Measurements from ENCODE around the gene DPP10.
A peak's percentile ranks its signal among the peaks of the same experiment; 100 is the strongest.

The DPP10 gene

DNA sequence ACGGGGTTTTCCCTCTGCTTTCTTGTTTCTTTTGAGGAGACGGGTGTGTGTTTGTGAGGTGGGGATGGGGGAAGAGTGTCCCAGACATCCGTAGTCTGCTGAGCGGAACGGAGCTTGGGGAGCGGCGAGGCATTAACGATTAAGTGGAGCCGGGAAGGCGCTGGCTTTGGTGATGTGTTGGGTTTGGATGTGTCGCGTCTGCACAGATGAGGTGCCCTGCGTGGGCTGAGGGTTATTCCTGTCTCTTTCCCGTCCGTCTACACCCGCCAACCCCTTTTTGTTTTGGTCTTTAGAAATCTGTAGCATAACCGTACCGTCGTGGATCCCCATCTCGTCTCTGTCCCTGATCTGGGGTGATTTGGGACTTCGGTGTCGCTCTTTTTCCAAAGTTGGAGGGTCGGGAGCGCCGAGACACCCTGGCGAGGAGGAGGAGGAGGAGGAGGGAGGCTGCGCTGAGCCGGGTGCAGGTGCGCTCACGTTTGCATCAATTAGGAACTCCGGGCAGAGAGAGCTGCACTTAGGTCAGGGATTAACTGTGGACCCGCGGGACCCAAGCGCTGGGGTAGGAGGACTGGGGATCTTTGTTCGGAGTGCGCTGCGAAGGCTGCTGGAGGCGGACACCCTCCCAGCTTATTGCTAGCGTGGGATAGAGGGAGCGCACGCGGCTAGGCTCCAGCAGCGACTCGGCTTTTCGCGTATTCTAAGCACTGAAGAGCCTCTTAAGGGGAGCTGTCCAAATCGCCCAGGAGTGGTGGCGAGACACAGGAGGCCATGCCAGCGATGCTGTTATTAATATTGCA is 720.3 kb downstream of the DPP10 start:
- DNase-seq = no peak
- in situ Hi-C loops (cut with MboI; ENCODE audit: low pct_unique_long_range_greater_than_20kb, low sequenced_read_pairs) = no loop called here

DNA sequence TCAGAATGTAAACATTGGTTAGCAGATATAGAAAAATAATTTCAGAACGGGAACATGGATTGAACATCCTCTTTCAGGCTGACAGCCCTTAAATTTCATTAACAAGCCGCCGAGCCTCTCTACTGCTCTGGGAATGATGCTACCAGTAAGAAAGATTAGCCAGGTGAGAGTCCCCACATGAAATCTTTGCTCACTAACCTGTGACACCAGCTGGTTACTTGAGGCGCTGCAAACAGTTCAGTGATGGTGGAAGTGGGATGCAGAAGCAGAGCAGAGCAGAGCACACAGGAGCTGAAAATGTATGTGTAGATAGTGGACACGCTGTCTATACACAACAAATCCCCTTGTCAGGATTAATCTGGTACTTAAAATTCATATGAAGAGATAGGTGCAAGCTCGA is 721.1 kb downstream of the DPP10 start:
- in situ Hi-C loops (cut with MboI; ENCODE audit: low pct_unique_long_range_greater_than_20kb, low sequenced_read_pairs) = no loop called here
- no peak for DNase-seq

DNA sequence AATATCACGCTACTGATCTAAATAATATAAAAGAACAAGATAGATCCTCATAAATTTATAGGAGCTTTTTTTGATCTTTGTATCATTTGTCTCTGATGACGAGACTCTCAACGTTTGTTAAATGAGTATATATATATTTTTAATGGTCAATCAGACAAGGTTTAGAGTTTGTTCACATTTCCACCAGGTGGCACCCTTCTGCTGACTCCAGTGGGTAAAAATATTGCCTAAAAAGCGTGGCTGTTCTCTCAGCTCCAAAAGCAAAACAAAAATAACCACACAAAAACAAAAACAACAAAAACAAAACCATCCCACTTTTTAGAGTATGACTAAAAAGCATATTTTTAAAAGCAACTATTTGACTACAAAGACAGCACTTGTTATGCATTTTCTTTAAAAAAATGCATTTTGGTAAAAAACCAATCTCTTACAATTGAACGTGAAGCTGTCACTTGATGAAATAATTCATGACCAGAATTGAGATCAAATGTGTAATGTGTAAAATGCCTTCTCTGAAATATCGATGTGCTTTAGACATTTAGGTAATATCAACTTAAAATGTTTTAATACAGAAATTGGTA is 723.2 kb downstream of the DPP10 start:
- in situ Hi-C loops (cut with MboI; ENCODE audit: low pct_unique_long_range_greater_than_20kb, low sequenced_read_pairs) = no loop called here

DNA sequence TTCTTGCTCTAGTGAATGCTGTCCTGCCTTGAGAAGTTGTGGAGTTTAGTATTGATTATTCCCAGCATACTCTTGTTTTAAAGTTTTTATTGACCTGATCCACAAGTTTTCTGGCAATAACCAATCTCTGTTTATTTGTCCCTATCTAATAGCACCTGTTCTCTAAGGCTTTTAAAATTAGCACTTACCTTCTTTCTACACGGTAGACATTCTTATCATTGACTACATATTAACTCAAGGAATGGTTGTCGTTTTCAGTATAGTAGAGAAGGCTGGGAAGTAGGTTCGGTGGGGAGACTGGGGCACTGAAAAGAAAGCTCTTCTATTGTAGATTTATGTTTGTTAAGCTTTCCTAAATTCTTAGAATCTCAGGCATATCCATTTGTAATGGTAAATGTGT is 726.0 kb downstream of the DPP10 start:
- in situ Hi-C loops (cut with MboI; ENCODE audit: low pct_unique_long_range_greater_than_20kb, low sequenced_read_pairs) = no loop called here
- no peak for DNase-seq

More for the DNA sequence above, 723.2 kb downstream of the DPP10 start:
- peak; percentile 54 for DNase-seq

DNA sequence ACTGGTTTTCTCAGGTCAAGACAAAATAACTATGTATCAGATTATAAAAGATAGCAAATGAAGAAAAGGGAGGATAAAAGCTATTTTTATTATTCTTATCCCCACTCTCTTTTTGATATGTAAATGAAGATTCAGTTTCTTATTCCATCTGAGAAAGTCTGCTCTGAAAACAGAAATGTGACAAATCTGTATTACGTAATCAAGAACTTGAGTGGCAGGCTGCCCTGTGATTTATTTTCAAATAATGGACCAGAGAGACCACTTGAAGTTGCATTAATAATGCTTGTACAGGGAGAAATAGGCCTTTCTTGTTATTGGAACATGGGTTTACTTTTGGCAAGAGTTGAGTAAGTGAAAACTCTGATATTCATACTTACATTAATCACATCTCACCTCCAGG is 727.4 kb downstream of the DPP10 start:
- in situ Hi-C loops (cut with MboI; ENCODE audit: low pct_unique_long_range_greater_than_20kb, low sequenced_read_pairs) = no loop called here

DNA sequence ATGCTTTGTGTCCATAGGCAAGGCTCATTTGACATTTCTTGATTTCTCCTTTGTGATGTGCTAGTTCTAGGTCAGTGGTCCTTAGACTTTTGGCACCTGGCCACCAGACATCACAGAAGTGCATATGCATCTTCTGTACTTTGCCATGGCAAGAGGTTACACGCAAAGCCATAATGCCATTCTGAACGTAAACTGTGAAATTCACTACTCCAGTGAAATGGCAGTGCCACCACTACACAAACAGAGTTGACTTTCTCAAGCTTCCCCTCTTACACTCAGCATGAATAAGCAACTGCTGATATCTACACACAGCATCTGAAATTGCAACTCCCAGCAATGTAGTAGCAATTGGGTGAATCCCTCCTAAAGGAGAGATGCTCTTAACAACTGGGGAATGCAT is 729.3 kb downstream of the DPP10 start:
- in situ Hi-C loops (cut with MboI; ENCODE audit: low pct_unique_long_range_greater_than_20kb, low sequenced_read_pairs) = no loop called here
- DNase-seq = no peak

More for the DNA sequence above, 727.4 kb downstream of the DPP10 start:
- DNase-seq = no peak

DNA sequence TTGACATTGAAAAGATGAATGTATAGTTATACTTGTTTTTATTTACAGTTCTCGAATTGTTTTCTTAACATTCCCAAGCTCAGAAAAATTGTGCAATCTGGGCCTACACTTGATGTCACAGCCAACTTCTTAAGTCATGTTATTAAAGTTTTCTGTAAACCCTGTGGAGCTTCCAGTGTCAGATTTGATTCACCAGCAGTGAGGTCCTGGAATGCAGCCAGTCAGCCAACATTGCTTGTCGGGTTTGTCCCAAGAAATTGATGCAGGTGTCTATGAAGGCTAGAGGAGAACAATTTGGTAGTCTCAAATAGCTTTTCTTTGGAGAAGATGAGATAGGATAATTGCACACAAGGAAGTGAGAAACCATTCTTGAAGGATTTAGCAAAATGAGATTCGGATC is 732.2 kb downstream of the DPP10 start:
- in situ Hi-C loops (cut with MboI; ENCODE audit: low pct_unique_long_range_greater_than_20kb, low sequenced_read_pairs) = no loop called here
- DNase-seq = no peak

DNA sequence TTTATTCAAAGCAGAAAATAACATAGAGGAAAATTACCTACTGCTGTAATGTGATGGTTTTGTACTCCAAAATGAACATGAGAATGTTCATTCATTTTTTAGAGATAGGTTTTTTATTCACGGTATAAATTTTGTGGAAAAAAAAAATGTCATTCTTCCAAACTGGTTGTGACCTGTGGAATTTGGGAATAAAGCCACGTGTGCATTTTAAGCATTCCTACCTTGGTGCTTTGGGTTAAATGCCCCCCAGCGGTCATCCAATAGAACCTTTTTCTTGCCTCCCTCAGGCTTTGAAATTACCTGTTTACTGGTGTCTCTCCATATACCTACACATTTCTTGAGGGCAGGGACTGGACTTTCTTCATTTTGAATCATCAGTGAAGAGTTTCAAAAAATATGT is 740.7 kb downstream of the DPP10 start:
- in situ Hi-C loops (cut with MboI; ENCODE audit: low pct_unique_long_range_greater_than_20kb, low sequenced_read_pairs) = no loop called here
- DNase-seq = no peak

DNA sequence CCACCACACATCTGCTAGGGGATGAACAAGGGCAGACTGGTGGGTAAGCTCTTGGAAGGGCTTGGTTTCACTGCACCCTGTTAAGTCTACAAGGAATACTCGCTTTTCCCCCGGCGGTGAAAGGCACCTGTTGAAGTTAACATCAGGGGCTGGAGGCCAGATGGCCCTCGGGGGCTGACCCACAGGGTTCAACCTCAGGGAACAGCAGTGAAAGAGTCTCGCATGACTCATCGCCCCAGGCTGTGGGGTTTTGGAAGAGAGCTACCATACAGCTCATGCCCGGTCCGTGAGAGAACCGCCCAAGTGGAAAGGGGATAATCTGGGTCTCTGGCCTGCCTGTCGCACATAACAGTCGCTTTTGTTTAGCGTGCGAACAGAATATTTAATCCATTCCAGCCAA is 748.0 kb downstream of the DPP10 start:
- in situ Hi-C loops (cut with MboI; ENCODE audit: low pct_unique_long_range_greater_than_20kb, low sequenced_read_pairs) = no loop called here

DNA sequence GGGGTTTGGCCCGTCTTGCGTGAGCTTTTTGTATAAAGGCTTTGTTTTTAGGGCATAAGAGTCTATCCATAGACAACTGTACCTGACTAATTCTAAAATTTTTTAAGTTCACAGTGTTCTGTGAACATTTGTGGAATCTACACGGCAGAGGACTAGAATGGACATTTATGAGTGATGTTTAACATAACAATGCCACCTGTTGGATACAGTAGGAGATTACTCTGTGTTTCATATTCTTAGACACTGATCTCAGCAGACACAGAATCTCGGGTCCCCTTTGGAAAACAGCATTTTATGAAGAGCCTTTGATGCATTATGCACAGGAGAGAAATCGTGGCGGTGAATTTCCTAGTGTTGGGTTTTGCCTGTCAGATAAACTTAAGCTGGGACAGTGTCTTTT is 752.2 kb downstream of the DPP10 start:
- DNase-seq = no peak
- in situ Hi-C loops (cut with MboI; ENCODE audit: low pct_unique_long_range_greater_than_20kb, low sequenced_read_pairs) = no loop called here

More for the DNA sequence above, 748.0 kb downstream of the DPP10 start:
- DNase-seq = no peak

DNA sequence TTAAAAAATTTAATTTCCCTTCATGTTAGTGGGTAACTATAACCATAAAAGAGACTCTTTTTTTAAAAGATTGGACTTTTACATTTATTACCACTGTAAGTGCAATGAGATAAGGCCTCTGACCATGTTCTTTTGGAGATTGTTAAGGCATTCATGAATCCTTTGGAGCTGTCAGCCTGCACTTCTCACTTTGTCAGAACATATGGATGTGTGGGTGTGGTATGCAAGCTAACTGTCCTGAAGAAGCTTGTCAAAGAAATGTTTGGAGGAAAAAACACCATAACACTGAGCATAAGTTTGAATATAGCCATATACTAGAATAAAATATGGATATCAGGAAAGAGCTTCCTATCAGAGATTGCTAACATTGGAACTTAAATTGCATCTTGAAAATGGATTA is 754.1 kb downstream of the DPP10 start:
- in situ Hi-C loops (cut with MboI; ENCODE audit: low pct_unique_long_range_greater_than_20kb, low sequenced_read_pairs) = no loop called here
- no peak for DNase-seq

DNA sequence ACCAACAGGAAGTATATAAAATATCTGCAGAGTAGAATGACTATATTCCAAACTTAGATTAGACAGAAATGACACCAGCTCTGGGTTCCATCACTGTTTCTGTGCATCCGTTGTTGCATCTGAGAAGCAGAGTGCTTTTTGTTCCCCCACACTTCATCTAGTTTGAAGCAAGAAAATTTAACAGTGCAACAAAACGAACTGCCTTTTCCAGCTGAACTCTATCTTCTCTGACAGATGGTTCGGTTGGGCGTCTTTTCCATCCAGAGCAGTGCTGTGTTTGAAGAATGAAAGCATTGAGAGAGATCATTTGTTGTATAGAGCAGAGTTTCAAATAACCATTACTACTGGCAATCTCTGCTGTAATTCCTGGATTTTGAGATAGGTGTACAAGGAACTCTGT is 757.5 kb downstream of the DPP10 start:
- in situ Hi-C loops (cut with MboI; ENCODE audit: low pct_unique_long_range_greater_than_20kb, low sequenced_read_pairs) = no loop called here
- no peak for DNase-seq

DNA sequence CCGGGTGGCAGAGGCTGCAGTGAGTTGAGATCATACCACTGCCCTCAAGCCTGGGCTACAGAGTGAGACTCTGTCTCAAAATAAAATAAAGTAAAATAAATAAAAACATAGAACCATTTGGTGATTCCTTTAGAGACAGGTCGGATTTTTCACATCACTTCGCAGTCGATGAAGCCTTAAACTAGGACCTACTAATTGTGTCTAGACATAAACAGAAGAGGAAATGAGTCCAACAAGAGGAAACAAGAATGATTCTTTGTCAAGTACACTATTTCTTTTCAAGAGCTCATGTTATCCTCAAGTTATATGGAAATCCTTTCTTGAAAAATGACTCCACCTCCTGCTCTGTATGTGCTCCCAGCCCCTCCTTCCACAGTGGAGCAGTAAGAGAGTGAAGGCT is 758.9 kb downstream of the DPP10 start:
- in situ Hi-C loops (cut with MboI; ENCODE audit: low pct_unique_long_range_greater_than_20kb, low sequenced_read_pairs) = no loop called here
- DNase-seq = no peak

DNA sequence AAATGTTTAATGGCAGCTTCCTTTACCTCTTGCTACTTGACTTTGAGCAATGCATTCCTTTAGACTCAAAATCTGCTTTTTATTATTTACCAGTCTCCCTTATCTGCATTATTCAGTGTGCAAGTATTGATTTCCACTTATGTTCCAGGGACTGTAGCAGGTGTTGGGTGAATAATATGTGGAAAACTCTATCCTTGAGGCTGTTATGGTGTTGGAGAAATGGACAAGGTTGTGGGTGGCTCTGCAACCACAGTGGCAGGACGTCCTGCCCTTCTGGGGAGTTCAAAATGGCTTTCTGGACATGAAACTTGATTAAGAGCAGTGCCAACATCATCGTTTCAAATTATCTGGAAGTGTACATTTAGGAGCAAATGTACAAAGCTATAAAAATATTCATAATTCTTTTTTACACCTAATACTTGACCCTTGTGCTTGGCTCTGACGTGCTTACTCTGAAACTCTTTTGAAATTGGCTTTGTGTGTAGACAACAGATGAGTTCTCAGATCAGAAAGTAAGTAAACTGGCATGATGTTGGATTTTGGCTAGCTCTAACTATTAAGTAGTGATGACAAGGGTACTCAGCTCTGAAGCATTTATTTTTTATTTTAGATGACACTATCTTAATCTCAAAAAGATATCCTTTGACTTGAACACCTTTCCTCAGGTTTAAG is 766.2 kb downstream of the DPP10 start:
- DNase-seq = no peak
- in situ Hi-C loops (cut with MboI; ENCODE audit: low pct_unique_long_range_greater_than_20kb, low sequenced_read_pairs) = no loop called here

DNA sequence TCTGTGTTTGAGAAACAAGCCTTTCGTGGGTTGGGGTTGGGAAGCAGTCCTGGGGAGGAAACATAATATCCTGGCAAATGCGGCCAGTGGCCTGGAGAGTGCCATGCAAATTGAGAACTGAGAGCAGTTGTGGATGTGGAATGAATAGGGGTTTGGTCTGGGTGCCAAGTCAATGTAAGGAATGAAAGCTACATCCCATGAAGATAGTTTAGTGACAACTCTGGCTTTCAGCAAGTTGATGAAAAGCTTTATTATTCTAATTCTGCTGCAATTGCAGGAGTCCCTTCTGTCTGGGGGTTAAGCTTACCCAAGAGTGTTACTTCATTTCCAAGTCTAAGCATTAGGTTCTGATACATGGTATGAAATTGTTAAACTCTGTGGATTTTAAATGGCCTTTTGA is 771.6 kb downstream of the DPP10 start:
- in situ Hi-C loops (cut with MboI; ENCODE audit: low pct_unique_long_range_greater_than_20kb, low sequenced_read_pairs) = no loop called here

DNA sequence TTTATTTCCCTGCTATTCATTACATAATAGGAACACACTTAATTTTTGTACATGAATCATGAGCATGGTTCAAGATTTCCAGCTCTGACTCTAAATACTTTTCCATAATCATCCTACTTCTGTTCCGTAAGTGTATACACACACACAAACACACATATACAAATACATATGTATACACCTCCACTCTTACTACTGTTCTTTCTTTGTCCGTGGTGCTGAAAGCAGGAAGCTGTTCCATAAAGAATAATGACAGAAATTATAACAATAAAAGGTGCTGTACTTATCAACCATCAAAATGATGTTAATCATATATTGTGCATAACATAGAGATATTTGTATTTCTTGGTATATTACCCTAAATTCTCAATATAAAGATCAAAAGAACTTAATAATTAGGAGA is 776.9 kb downstream of the DPP10 start:
- in situ Hi-C loops (cut with MboI; ENCODE audit: low pct_unique_long_range_greater_than_20kb, low sequenced_read_pairs) = no loop called here
- DNase-seq = no peak

More for the DNA sequence above, 771.6 kb downstream of the DPP10 start:
- no peak for DNase-seq

DNA sequence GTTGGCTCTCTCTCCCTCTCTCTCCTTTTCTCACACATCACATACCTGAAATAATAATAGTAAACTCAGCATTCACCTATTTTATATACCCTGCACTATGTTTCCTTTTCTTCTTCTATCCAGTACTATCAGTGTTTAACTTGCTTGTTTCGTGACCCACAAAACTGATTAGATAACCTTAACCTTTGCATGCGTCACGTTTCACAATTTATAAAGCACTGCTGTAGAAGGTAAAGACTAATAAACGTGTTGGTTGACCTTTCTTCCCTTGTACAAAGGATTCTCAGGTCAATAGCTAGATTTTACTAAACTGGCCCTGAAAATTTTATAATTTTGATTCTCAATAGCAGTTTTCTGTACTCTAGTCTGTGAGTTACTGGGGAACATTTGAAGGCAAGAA is 791.7 kb downstream of the DPP10 start:
- no peak for DNase-seq
- in situ Hi-C loops (cut with MboI; ENCODE audit: low pct_unique_long_range_greater_than_20kb, low sequenced_read_pairs) = no loop called here

DNA sequence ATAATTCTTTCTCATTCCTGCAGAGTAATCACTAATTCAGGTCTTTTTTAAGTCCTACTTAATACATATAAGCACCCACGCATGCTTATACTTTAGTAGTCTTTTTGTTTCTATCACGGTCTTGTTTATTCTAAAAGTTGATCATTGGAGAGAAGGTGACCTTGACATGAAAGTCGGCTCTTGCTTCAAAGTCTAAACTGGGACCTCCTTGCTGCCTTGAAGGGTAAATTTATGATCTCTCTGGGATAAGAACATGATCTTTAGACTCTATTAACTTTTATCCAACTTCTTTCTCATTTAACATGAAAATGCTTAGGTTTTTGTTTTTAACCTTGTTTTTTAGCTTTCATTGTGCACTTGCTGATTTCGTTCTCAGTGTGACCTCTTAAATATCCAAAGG is 792.3 kb downstream of the DPP10 start:
- no peak for DNase-seq
- in situ Hi-C loops (cut with MboI; ENCODE audit: low pct_unique_long_range_greater_than_20kb, low sequenced_read_pairs) = no loop called here

DNA sequence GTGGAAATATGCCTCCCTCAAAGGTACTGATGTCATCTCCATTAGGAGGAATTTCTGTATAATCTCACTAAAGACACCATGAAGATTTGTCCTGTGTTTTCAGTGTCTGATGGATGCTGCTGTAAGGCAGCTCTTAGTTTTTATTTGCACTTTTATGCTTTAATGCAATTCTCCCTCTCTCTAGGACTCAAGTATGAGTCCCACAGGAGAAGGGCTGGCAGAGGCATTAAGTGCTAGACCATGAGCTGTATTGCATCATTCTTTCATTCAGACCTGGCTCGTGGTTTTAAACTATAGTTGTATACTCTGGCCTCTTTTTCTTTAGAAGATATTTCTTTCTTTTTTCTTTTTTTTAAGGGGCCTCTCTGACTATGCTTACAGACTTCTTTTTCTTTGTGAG is 805.6 kb downstream of the DPP10 start:
- no peak for DNase-seq
- in situ Hi-C loops (cut with MboI; ENCODE audit: low pct_unique_long_range_greater_than_20kb, low sequenced_read_pairs) = no loop called here

DNA sequence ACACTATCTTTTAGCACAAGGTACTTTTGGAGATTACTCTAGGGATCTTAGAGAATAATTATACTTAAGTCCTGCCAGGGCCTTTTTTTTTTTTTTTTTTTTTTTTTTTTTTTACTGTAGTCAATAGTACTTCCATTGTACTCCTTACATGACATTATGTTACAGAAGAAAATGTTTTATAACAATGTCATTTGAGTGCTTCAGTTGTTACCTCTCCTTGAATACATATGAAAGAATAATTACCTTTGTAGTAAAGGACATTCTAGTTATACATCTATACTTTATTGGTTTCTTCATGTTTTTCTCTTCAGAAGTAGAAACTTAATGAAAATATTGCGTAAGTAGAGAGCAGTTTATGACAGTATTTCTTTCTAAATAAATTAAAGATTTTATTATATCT is 834.9 kb downstream of the DPP10 start:
- in situ Hi-C loops (cut with MboI; ENCODE audit: low pct_unique_long_range_greater_than_20kb, low sequenced_read_pairs) = no loop called here
- DNase-seq = no peak

Measured in KBM-7 (cell line).